Epidermal melanocyte (primary cell): ENCODE results near the gene OR13J1.
A peak's percentile ranks its signal among the peaks of the same experiment; 100 is the strongest.

Experiments
- DNase-seq: peaks from one replicate; pipeline ENCODE4 v3.0.0; 2011; ENCODE audit warnings: low spot score; ENCODE audit not compliant: insufficient read length

OR13J1 gene

GRCh38 chr9:35834260-35835215 lies 35.7 kb downstream of the OR13J1 start:
- no peak for DNase-seq

- DNase-seq: no peak
Observed at GRCh38 chr9:35832814-35833213, 37.4 kb downstream of the OR13J1 start.

GRCh38 chr9:35831040-35831439 lies 39.2 kb downstream of the OR13J1 start:
- no peak for DNase-seq

- no peak for DNase-seq
Observed at GRCh38 chr9:35829764-35830096, 40.5 kb downstream of the OR13J1 start.

DNA sequence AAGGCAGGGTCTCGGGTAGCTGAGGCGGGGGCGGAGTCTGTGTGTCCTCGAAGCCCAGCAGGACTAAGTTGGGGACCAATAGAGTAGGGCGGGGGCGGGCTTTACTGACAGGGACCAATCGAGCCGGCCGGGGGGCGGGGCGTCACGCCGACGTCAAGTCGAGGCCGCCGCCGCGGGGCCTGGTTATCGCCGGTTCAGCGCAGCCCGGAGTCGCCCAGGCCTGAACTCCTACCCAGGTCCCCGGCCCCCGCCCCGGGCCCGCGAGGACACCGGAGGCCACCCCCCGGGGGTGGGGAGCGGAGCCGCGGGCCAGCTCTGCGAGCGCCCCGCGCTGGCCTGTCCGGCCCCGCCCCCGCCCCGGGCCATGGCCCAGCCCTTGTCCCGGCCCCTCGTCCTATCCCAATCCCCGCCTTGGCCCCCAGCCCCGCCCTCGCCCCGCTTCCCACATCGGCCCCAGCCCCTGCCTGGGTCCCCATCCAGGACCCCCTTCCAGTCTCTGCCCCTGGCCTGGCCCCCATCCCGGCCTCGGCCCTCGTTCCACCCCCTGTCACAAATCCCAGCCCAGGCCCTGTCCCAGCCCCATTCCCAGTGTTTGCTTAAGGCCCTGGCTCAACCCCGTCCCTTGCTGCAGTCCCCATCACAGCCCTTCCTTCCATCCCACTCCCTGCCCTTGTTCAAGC lies 41.0 kb downstream of the OR13J1 start, which contains the start of gene TMEM8B:
Gene TMEM8B, plus strand, starts transcription at position 145 of the 680 bp plus-strand sequence. Its CDS starts 220 bp downstream, at position 365.
- DNase-seq: peak; percentile 93

- DNase-seq: no peak
Observed at GRCh38 chr9:35828716-35829083, 41.5 kb downstream of the OR13J1 start, which contains the start of gene FAM221B. FAM221B (minus strand) TSS chr9:35828732; CDS start chr9:35826161, 2,571 bp downstream.

GRCh38 chr9:35827486-35827885 lies 42.7 kb downstream of the OR13J1 start:
- no peak for DNase-seq

GRCh38 chr9:35826071-35826701 lies 44.0 kb downstream of the OR13J1 start:
- DNase-seq: peak; percentile 57

- no peak for DNase-seq
Observed at GRCh38 chr9:35822926-35823325, 47.3 kb downstream of the OR13J1 start.

DNA sequence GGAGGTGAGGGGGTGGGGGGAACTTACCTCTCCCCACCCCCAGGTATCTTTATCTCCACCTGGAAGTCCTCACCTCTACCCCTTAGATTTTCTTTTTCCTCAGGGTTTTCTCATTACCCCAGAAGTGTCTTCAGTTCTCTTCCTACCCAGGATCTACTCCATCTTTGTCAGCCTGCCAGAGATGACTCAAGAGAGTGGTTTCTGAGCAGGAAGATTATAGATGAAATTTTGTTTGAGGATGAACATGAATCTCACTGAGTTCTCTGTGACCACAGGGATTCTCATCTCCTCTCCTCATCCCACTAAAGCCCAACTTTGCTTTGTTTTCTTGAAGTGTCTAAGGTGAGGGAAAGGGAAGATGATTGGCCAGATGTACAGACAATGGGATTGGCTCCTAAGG lies 50.1 kb downstream of the OR13J1 start:
- DNase-seq: no peak
